Heart right ventricle (tissue), 16 donors: Measurements from ENCODE around the gene NLRP12. TPM values are rescaled to one million over a fixed set of nuclear protein-coding genes. Genes with fewer than 3 reads are reported as not detected.
"Not testable (repeated sequence)": the region's sequence is repeated elsewhere in the genome, so short reads cannot be mapped to it uniquely, and the experiment has no call there.

ENCODE experiments used
- ATAC-seq, 8 donors: fragments of 200-7000 bp; cut with Tn5 transposase; one replicate each; pipeline ENCODE4 v1.9.1; 2020; ENCODE audit warnings: mild to moderate bottlenecking in 8 of 8, moderate library complexity in 8 of 8, moderate number of reproducible peaks in 1 of 8
- DNase-seq, 2 donors: peaks; one replicate each; pipeline ENCODE4 v3.0.0-alpha.2; 2020
- H3K27ac ChIP-seq, 10 donors: fragments of 200-600 bp; sonication (generic) in 2 of 10; one replicate each; pipeline versions ENCODE4 v1.5.0 to v1.8.0; 2020 to 2022; ENCODE audit warnings: mild to moderate bottlenecking in 3 of 10
- H3K27me3 ChIP-seq, 7 donors: fragments of 200-600 bp; one replicate each; pipeline ENCODE4 v1.8.0; 2021 to 2022; ENCODE audit warnings: mild to moderate bottlenecking in 2 of 7
- H3K36me3 ChIP-seq, 9 donors: fragments of 200-600 bp; sonication (generic) in 1 of 9; one replicate each; pipeline versions ENCODE4 v1.5.0 to v1.8.0; 2020 to 2022; ENCODE audit warnings: mild to moderate bottlenecking in 2 of 9
- H3K4me1 ChIP-seq, 9 donors: fragments of 200-600 bp; sonication (generic) in 1 of 9; one replicate each; pipeline versions ENCODE4 v1.5.0 to v1.8.0; 2020 to 2022; ENCODE audit warnings: mild to moderate bottlenecking in 4 of 9
- H3K4me3 ChIP-seq, 10 donors: fragments of 200-600 bp; sonication (generic) in 2 of 10; one replicate each; pipeline versions ENCODE4 v1.5.0 to v1.8.0; 2020 to 2022; ENCODE audit warnings: mild to moderate bottlenecking in 7 of 10, moderate library complexity in 2 of 10
- H3K9me3 ChIP-seq, 11 donors: fragments of 200-600 bp in 10 of 11; sonication (generic) in 2 of 11; one replicate each; pipeline versions ENCODE4 v1.5.0 to v1.8.0; 2013 to 2022; ENCODE audit warnings: mild to moderate bottlenecking in 2 of 11, control low read depth in 1 of 11, moderate library complexity in 1 of 11
- CTCF ChIP-seq, 9 donors: fragments of 200-600 bp; sonication (generic) in 2 of 9; IDR thresholded peaks; one replicate each; pipeline versions ENCODE4 v1.5.0 to v1.8.0; 2021 to 2022; ENCODE audit warnings: antibody characterized with exemption in 9 of 9, mild to moderate bottlenecking in 5 of 9, moderate library complexity in 1 of 9
- WGBS, 2 donors: extraction: QIAGEN DNeasy Blood & Tissue Kit; methylation state at CpG; one replicate each; pipeline ENCODE4 v1.1.7; 2013; ENCODE audit warnings: inconsistent platforms in 1 of 2; 5-methylcytosine and 5-hydroxymethylcytosine counted together
- intact Hi-C, 10 donors: fragments of 100-400 bp; cut with DNase I; formaldehyde crosslinking; loops; one replicate each; pipeline versions ENCODE4 v1.11.1 to v1.14.2; 2022
- polyA plus RNA-seq, 2 donors: library from polyadenylated mRNA; stranded (reverse); fragments of 200-250 nt; gene quantifications; one replicate each; pipeline ENCODE4 v1.2.3, GENCODE V29; 2013
- total RNA-seq, 10 donors: library from RNA; stranded (reverse); fragmentation: NEBNext Ultra II Directional in 3 of 10; extraction: Animal tissue kit (Norgen Biotek cat#: 25700) in 3 of 10; gene quantifications; one replicate each; pipeline versions ENCODE4 v1.2.1 to v1.2.4, GENCODE V29; 2021 to 2023
- donor health status: Arrhythmogenic right ventricular cardiomyopathy.
- donor health status: ischemic (EF 13 %, LVEDD 7.1; RV severe dilation, severe dysfunction).
- donor health status: healthy with polysubstance abuse.
- donor health status: DM: no; HTN: yes; CAD: no.
- donor health status: DM: no; HTN: no; CAD: no.
- donor health status: ischemic (EF 25% LVEDD 6.9; RV normal size, moderate dysfunction).
- donor health status: ischemic (EF 25% LVEDD 5.7; RV mildly dilated, moderate dysfunction).
- donor health status: healthy.
- donor health status: DM: yes; HTN: yes; CAD: no.
- donor health status: Ischemic cardiomyopathy.
- donor health status: ischemic (EF 35%, LVEDD 5.7; RV mildly dilated, moderate dysfunction).
- donor health status: nonischemic (EF 11% LVEDD 7.7; RV severe dilation, severe dysfunction).
- donor health status: DM: yes; HTN: yes; CAD: no.
- donor health status: PGD.
- donor health status: ischemic (EF 29% LVEDD 5.4; RV normal size, mild dysfunction).
- donor health status: nonischemic (EF 23%, LVEDD 6.1; RV moderate dilation, normal function).

Gene NLRP12
- total and polyA plus RNA-seq, 12 donors: 0.07 to 1.0 (median 0.27) TPM; not detected in 1

- no peak for TF ChIP-seq CTCF (IDR thresholded peaks at IDR 0.05)
- Histone ChIP-seq H3K4me1 (no peaks in the 10 kb centered on the region), H3K36me3 (no peaks in the 10 kb centered on the region), H3K27ac (no peak overlapping the region), H3K27me3 (peaks cover 0 to 17% (median 4%) of the 10 kb centered on the region in 7 donors), H3K4me3 (no peak overlapping the region), H3K9me3 (no peaks in the 10 kb centered on the region)
- no peak for ATAC-seq
- no peak for DNase-seq
- 67 to 73% methylated on average over 18 of the region's 18 CpGs for WGBS, 2 donors
- intact Hi-C loops: no loop called here
These were observed 48.6 kb downstream of the NLRP12 start for GRCh38 chr19:53775524-53775923.

GRCh38 chr19:53774491-53774890, 49.6 kb downstream of the NLRP12 start:
- H3K27ac ChIP-seq, H3K4me3 ChIP-seq, H3K9me3 ChIP-seq, intact Hi-C loops, ATAC-seq, DNase-seq, H3K36me3 ChIP-seq, H3K4me1 ChIP-seq: not testable (repeated sequence)
- WGBS, 2 donors: 23 to 37% methylated on average over 6 to 7 of the region's 7 CpGs
- peaks cover 0 to 17% (median 4%) of the 10 kb centered on the region in 7 donors for H3K27me3 ChIP-seq

GRCh38 chr19:53773999-53774398, 50.1 kb downstream of the NLRP12 start:
- Histone ChIP-seq H3K9me3 (no peaks in the 10 kb centered on the region), H3K27me3 (peaks cover 0 to 17% (median 4%) of the 10 kb centered on the region in 7 donors), H3K36me3 (no peaks in the 10 kb centered on the region), H3K4me1 (no peaks in the 10 kb centered on the region), H3K27ac (no peak overlapping the region), H3K4me3 (no peak overlapping the region)
- 24 to 39% methylated on average over 4 of the region's 4 CpGs for WGBS, 2 donors
- intact Hi-C loops: no loop called here
- no peak for DNase-seq
- no peak for ATAC-seq
- no peak for TF ChIP-seq CTCF (IDR thresholded peaks at IDR 0.05)

- ATAC-seq (peak in 1 of 8 donors; percentile 46), DNase-seq (peak in 1 of 2 donors; percentile 38)
- 9 to 10% methylated on average over 5 of the region's 5 CpGs for WGBS, 2 donors
- Histone ChIP-seq H3K27me3 (peaks cover 0 to 22% (median 4%) of the 10 kb centered on the region in 7 donors), H3K27ac (no peak overlapping the region), H3K4me3 (no peak overlapping the region), H3K36me3 (no peaks in the 10 kb centered on the region), H3K4me1 (peaks cover 0 to 5% (median 0%) of the 10 kb centered on the region in 9 donors), H3K9me3 (no peaks in the 10 kb centered on the region)
- peak; percentile 41 to 74 (median 66) for TF ChIP-seq CTCF (IDR thresholded peaks at IDR 0.05)
- intact Hi-C loops: no loop called here
These were observed 51.2 kb downstream of the NLRP12 start for GRCh38 chr19:53772943-53773342.

- Histone ChIP-seq H3K27me3 (peaks cover 0 to 22% (median 4%) of the 10 kb centered on the region in 7 donors), H3K4me1 (peaks cover 0 to 5% (median 0%) of the 10 kb centered on the region in 9 donors), H3K9me3 (no peaks in the 10 kb centered on the region), H3K4me3 (no peak overlapping the region), H3K27ac (no peak overlapping the region), H3K36me3 (no peaks in the 10 kb centered on the region)
- DNase-seq: no peak
- 33% methylated on average over 4 of the region's 4 CpGs for WGBS, 2 donors
- no peak for TF ChIP-seq CTCF (IDR thresholded peaks at IDR 0.05)
- ATAC-seq: no peak
- intact Hi-C loops: no loop called here
These were observed 53.0 kb downstream of the NLRP12 start for GRCh38 chr19:53771144-53771543.

GRCh38 chr19:53769696-53770309, 54.3 kb downstream of the NLRP12 start:
- intact Hi-C loops, H3K4me3 ChIP-seq, H3K9me3 ChIP-seq, ATAC-seq, DNase-seq, H3K4me1 ChIP-seq, H3K36me3 ChIP-seq: not testable (repeated sequence)
- Histone ChIP-seq H3K27me3 (peaks cover 0 to 16% (median 4%) of the 10 kb centered on the region in 7 donors), H3K27ac (peak overlapping the region in 3 of 10 donors; percentile 41 to 77 (median 73))
- 89 to 92% methylated on average over 12 of the region's 12 CpGs for WGBS, 2 donors
